Measurements from ENCODE around the gene NFE2L2.
"Not testable (repeated sequence)": the region's sequence is repeated elsewhere in the genome, so short reads cannot be mapped to it uniquely, and the experiment has no call there.

Gene NFE2L2

DNA sequence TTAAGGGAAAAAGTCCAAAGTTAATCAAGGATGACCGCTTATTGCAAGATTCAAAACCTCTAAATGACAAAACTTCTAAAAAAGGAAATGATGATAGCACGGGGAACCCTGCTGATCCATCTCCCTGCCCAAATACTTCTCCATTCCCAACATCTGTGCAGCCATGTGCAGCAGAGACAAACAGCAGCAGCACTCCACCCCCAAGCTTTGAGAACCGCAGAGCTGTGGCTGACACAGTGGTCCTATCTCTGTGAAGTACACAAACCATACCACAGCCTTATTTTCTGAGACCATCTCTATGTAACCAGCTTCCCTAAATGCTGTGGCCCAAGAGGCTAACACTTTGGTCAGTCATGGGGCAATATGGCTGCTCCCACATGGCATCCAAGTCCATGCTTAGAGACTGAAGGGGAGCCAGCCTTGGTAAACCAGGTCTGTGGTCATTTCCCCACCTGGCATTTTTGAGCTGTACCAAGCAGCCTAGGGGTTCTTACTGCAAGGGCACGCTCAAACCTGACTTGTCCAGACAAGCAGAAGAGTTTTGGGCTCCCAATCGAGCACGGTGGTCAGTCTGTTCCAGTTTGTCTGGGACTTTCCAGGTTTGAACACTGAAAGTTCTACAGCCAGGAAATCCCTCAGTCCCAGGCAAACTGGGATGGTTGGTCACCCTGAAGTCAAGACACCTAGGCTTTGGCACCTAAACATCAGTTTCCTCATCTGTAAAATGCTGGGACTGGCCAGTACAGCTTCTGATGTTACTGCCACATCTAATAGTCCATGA is 17.1 kb upstream of the NFE2L2 start:
- no peak for DNase-seq (ENCODE audit: low spot score)

GRCh38 chr2:177279847-177280246 is 15.3 kb upstream of the NFE2L2 start:
- no peak for DNase-seq (ENCODE audit: low spot score)

DNA sequence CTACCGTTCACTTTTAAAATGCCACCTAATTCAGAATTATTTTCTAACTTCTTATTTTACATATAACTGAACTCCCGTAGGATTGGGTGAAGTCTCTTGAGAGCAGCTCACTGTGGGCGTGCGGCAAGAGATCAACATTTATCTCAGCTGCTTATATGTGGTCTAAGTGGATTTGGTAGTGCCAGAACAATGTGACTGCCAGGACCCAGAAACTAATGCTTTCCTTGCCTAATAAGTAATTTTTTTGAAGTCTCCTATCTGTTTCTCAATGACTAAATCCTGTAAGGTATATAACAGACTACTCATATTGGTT is 11.2 kb upstream of the NFE2L2 start:
- no peak for DNase-seq (ENCODE audit: low spot score)

DNA sequence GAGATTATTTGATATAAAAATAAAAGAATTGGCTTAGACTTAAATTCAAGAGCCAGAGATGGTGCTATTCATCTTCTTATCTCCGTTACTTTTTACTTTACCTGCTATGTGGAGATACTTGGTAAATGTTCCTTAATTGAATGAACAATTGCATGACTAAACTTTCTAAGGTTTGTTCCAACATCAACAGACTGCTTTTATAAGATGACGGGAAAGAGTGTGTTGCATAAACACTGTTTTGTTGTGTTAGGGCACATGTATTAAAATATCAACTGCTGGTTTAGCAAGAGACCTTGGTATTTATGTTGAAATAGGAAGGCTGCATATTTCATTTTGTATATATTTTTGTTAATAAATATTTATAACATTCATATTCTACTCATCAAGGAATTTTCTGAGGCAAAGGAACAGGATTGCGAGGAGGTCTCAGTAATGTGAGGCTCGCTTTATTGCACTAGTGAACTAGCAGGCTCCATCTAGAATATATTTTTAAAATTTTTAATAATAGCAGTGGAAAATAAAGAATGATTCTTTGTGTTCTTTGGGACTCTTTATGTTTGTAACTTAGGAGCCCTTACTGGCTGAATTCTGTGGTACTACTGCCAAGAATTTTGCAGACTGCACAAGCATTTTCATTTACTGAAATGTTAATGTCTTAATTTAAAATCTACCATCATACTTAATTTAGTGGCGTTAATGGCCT is 10.7 kb upstream of the NFE2L2 start:
- no peak for DNase-seq (ENCODE audit: low spot score)

DNA sequence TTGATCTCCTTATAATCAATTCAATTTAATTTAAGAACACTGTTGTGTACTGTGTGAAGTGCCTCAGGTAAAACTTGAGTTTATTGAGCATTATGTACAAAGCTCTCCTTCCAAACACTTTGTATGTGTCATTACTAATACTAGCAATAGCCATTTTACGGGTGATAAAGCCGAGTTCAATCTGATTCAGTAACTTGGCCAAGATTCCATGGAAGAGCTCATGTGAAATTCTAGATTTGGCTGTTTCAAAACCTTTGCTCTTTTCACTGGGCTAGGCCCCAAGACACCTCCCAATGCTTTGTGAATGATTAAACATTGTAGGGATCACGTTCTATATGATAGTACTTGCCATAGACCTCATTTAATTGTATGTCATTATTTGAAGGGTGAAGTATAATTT is 8.9 kb upstream of the NFE2L2 start:
- no peak for DNase-seq (ENCODE audit: low spot score)

- no peak for DNase-seq (ENCODE audit: low spot score)
These were observed 8.2 kb upstream of the NFE2L2 start for GRCh38 chr2:177272765-177273164.

DNA sequence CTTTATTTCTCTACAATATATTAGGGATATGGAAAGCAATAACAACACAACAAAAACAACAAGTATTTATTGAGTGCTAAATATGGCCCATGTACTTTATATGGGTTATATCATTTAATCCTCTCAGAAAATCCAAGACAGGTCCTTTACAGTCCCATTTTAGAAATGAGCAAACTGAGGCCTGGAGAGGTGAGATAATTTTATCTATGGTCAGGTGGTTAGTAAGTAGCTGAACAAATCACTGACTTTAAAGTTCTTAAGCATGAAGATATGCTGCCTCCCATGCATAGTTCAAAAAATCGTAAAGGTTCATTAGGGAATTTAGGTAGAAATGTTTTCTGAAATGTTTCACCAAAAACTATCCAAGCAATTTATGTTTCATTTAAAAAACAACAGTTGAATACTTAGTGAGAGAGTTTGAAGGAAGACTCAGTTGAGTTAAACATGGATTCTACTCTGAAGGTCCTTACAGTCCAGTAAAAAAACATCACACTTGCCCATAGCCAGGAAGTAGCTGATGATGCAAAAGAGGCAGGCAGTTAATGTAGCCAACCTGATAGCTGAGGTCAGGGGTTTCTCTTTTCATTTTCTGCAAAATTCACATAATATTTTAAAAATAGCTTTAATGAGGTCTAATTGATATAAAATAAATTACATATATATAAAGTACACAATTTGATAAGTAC is 7.6 kb upstream of the NFE2L2 start:
- no peak for DNase-seq (ENCODE audit: low spot score)

DNA sequence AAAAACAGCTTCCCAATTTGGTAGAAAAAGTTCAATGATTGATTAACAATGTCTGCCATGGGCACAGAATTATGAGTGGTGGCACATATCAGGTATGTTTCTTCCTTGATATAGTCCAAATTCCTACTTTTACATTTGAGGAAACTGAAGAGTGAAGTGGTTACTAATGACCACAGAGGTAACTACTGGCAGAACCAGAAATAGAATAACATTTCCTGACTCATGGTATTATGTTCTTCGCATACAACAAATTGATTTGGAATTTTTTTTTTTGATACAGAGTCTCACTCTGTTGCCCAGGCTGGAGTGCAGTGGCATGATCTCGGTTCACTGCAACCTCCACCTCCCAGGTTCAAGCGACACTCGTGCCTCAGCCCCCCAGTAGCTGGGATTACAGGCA is 6.0 kb upstream of the NFE2L2 start:
- DNase-seq (ENCODE audit: low spot score), result no peak

- DNase-seq (ENCODE audit: low spot score), result no peak
These were observed 4.4 kb upstream of the NFE2L2 start for GRCh38 chr2:177268901-177269300.

DNA sequence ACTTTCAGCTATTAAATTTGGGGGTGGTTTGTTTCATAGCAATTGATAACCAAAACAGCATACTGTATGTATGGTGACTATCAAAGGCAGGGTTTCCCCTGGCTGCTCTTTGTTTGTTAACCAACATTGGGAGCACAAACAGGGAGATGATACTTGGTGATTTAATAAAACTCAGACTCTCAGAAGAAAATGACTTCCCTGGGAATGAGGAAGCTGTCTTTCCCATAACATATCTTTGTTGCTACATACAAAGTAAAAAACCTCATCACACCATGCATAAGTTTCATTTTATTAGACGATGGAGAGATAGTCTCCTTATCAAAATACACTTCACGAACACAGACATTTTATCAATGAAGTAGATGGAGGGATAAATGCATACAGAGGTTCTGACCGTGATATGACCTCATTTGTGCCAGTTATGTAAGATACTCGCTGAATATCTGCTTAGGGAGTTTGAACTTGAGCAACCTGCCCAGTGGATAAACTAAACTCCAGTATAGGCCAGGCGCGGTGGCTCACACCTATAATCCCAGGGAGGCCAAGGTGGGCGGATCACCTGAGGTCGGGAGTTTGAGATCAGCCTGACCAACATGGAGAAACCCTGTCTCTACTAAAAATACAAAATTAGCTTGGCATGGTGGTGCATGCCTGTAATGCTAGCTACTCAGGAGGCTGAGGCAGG is 3.8 kb upstream of the NFE2L2 start:
- no peak for DNase-seq (ENCODE audit: low spot score)

DNA sequence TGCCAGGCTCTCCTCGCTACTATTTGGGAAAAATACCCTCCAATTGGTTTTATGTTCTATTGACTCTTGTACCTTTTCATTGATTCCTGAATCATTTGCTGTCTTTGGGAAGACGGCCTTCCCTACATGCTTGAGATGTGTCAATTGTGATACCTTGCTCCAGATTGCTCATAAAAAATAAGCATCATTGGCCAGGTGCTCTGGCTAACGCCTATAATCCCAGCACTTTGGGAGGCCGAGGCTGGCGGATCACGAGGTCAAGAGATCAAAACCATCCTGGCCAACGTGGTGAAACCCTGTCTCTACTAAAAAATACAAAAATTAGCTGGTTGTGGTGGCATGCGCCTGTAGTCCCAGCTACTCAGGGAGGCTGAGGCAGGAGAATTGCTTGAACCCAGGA is 2.4 kb upstream of the NFE2L2 start:
- DNase-seq (ENCODE audit: low spot score), result not testable (repeated sequence)

GRCh38 chr2:177265824-177266817 is 1.6 kb upstream of the NFE2L2 start:
- peak; percentile 55 for DNase-seq (ENCODE audit: low spot score)

GRCh38 chr2:177264209-177264692 is 276 bp downstream of the NFE2L2 start:
- DNase-seq (ENCODE audit: low spot score), result no peak

GRCh38 chr2:177263451-177264208 is 897 bp downstream of the NFE2L2 start:
- peak; percentile 91 for DNase-seq (ENCODE audit: low spot score)

- DNase-seq (ENCODE audit: low spot score), result no peak
These were observed 1.5 kb downstream of the NFE2L2 start for GRCh38 chr2:177262958-177263450.

- no peak for DNase-seq (ENCODE audit: low spot score)
These were observed 2.4 kb downstream of the NFE2L2 start for GRCh38 chr2:177262092-177262491.

DNA sequence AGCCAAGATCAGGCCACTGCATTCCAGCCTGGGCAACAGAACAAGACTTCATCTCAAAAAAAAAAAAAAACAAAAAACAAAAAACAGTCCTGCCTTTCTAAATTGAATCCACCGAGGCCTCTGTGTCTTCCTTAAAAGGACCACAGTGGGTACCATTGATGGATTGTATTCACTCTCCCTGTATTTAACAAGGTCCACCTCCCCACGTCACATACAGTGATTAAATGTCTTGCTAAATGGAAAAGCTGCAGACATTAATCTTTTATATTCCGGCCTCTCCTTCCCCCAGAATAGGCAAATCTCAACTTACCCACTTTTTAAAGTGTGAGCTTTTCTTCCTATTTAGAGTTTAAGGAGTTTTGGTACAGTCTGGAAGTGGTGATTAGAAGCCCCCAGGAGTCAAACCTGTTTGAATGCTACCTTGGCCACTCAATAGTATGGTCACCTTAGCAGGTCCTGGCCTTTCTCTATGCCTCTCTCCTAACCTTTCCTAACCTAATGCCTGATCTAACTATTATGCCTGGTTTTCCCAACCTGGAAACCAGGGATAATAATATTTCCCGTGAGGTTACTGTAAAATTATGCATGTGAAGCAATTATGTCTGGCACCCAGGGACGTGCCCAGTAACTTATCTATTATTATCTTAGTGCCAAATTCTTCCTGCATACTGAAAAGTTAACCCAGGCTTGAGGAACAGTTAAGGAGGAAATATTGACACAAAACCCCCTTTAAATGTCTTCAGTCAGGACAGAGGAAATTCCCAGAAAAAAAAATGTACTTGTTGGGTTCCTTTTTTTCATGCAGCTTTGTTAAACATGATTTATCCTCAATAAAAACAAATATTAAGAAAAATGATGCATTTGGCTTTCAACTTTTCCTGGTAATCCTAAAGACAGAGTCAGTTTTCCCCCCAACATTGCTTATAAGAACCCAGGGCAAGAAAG is 3.1 kb downstream of the NFE2L2 start:
- DNase-seq (ENCODE audit: low spot score), result no peak

DNA sequence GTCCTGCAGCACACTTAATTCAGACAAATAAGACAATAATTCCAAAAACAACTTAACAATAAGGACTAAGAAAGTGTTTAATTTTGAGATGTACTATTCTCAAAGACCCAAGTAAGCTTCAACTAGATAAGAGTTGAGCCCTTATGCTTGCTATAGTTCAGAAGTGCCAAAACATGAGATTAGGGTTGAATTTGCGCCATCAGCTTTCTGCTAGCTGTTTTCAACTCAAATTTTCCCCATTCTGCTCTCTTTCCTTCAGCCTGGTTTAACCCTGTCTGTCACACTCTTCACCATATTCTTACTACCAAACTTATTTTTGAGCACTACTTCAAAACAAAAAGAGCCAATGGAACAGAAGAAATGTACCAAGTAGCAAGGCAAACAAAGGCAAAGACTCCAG is 4.1 kb downstream of the NFE2L2 start:
- no peak for DNase-seq (ENCODE audit: low spot score)

GRCh38 chr2:177258059-177258458 is 6.5 kb downstream of the NFE2L2 start:
- DNase-seq (ENCODE audit: low spot score), result no peak
